Neural progenitor cell (in vitro differentiated cells): ENCODE results near the gene NDUFA13. TPM values are rescaled to one million over a fixed set of nuclear protein-coding genes. Genes with fewer than 3 reads are reported as not detected.

Source experiments
- DNase-seq: peaks from one replicate; pipeline ENCODE4 v3.0.0-alpha.2; 2016; ENCODE audit warnings: low spot score
- H2AFZ ChIP-seq: fragments of 200-600 bp; sonication (generic); replicated peaks from 2 replicates; pipeline ENCODE4 v1.6.1; 2016; ENCODE audit warnings: antibody characterized with exemption
- H3F3A ChIP-seq: fragments of 200-600 bp; sonication (generic); 2 replicates; pipeline ENCODE4 v1.6.1; 2016; ENCODE audit warnings: antibody characterized with exemption, low read depth
- H3K27ac ChIP-seq: fragments of 200-600 bp; sonication (generic); 2 replicates; pipeline ENCODE4 v1.5.1; 2016; ENCODE audit warnings: mild to moderate bottlenecking
- H3K27me3 ChIP-seq: fragments of 200-600 bp; sonication (generic); 2 replicates; pipeline ENCODE4 v1.6.1; 2016; ENCODE audit warnings: mild to moderate bottlenecking, moderate library complexity
- H3K36me3 ChIP-seq: fragments of 200-600 bp; sonication (generic); 2 replicates; pipeline ENCODE4 v1.5.1; 2016
- H3K4me1 ChIP-seq: fragments of 200-600 bp; sonication (generic); 2 replicates; pipeline ENCODE4 v1.6.1; 2016; ENCODE audit warnings: mixed run types
- H3K4me2 ChIP-seq: fragments of 200-600 bp; sonication (generic); 2 replicates; pipeline ENCODE4 v1.6.1; 2016
- H3K4me3 ChIP-seq: fragments of 200-600 bp; sonication (generic); 2 replicates; pipeline ENCODE4 v1.5.1; 2016
- H3K79me2 ChIP-seq: fragments of 200-600 bp; sonication (generic); 2 replicates; pipeline ENCODE4 v1.6.1; 2016; ENCODE audit warnings: low read depth
- H3K9ac ChIP-seq: fragments of 200-600 bp; sonication (generic); 2 replicates; pipeline ENCODE4 v1.6.1; 2016
- H3K9me3 ChIP-seq: fragments of 200-600 bp; sonication (generic); 2 replicates; pipeline ENCODE4 v1.5.1; 2016; ENCODE audit warnings: low read depth
- H4K20me1 ChIP-seq: fragments of 200-600 bp; sonication (generic); 2 replicates; pipeline ENCODE4 v1.6.1; 2016; ENCODE audit warnings: low read depth
- H3K27ac Mint-ChIP-seq: 3 replicates; pipeline ENCODE4 v1.8.0; 2021; ENCODE audit warnings: mixed read lengths
- H3K27me3 Mint-ChIP-seq: 2 replicates; pipeline ENCODE4 v1.8.0; 2022; ENCODE audit warnings: low read depth, mild to moderate bottlenecking, inconsistent platforms, moderate library complexity, mixed read lengths; ENCODE audit not compliant: insufficient read depth
- H3K36me3 Mint-ChIP-seq: 3 replicates; pipeline ENCODE4 v1.8.0; 2021; ENCODE audit warnings: mixed read lengths
- H3K4me1 Mint-ChIP-seq: 3 replicates; pipeline ENCODE4 v1.8.0; 2021; ENCODE audit warnings: mixed read lengths
- H3K4me3 Mint-ChIP-seq: 3 replicates; pipeline ENCODE4 v1.8.0; 2021; ENCODE audit warnings: mild to moderate bottlenecking, moderate library complexity, mixed read lengths
- H3K9me3 Mint-ChIP-seq: 3 replicates; pipeline ENCODE4 v1.8.0; 2020; ENCODE audit warnings: mixed read lengths
- CTCF ChIP-seq: fragments of 200-600 bp; sonication (generic); IDR thresholded peaks from 2 replicates; pipeline ENCODE4 v1.5.1; 2017; ENCODE audit warnings: antibody characterized with exemption, mild to moderate bottlenecking
- EZH2 ChIP-seq: fragments of 200-600 bp; sonication (generic); IDR thresholded peaks from 2 replicates; pipeline ENCODE4 v1.6.1; 2017; ENCODE audit warnings: antibody characterized with exemption, mild to moderate bottlenecking, moderate library complexity
- EZH2phosphoT487 ChIP-seq: fragments of 200-600 bp; sonication (generic); IDR thresholded peaks from 2 replicates; pipeline ENCODE4 v1.6.1; 2017; ENCODE audit warnings: antibody characterized with exemption
- total RNA-seq: library from RNA; depleted of rRNA; stranded (reverse); fragments of >200 nt; gene quantifications from 2 replicates; pipeline ENCODE4 v1.2.3, GENCODE V29; 2015; ENCODE audit warnings: low replicate concordance

Gene NDUFA13
- total RNA-seq, 1 donor from 2014 or later, result 78.6 TPM

DNA sequence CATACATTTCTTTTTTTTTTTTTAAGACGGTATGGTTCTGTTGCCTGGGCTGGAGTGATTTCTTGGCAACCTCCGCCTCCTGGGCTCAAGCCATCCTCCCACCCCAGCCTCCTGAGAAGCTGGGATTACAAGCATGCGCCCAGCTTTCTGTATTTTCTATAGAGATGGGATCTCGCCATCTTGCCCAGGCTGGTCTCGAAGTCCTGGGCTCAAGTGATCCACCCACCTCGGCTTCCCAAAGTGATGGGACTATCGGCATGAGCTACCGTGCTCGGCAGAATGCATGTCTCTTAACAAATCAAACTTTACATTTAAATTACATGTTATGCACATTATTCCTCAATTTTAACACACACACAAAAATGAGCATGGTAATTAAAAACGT, 1.2 kb downstream of the NDUFA13 start:
- Histone ChIP-seq H4K20me1 (peaks cover 24% of the 10 kb centered on the region), H3K4me3 (peak overlapping the region; percentile 72), H3K27ac (no peak overlapping the region), H3F3A (no peaks in the 10 kb centered on the region), H3K4me2 (peak overlapping the region; percentile 90), H3K79me2 (peaks cover 62% of the 10 kb centered on the region), H3K36me3 (peaks cover 4% of the 10 kb centered on the region), H3K27me3 (no peaks in the 10 kb centered on the region), H3K4me1 (no peaks in the 10 kb centered on the region), H3K9me3 (no peaks in the 10 kb centered on the region), H2AFZ (no peak overlapping the region), H3K9ac (no peak overlapping the region)
- TF ChIP-seq EZH2phosphoT487, result no peak
- H3K9me3 Mint-ChIP-seq, result no peaks in the 10 kb centered on the region
- H3K27ac Mint-ChIP-seq, result no peak overlapping the region
- DNase-seq, result no peak
- no peaks in the 10 kb centered on the region for H3K27me3 Mint-ChIP-seq
- H3K4me1 Mint-ChIP-seq, result peaks cover 12% of the 10 kb centered on the region
- peaks cover 19% of the 10 kb centered on the region for H3K36me3 Mint-ChIP-seq
- H3K4me3 Mint-ChIP-seq, result peak overlapping the region; percentile 96

DNA sequence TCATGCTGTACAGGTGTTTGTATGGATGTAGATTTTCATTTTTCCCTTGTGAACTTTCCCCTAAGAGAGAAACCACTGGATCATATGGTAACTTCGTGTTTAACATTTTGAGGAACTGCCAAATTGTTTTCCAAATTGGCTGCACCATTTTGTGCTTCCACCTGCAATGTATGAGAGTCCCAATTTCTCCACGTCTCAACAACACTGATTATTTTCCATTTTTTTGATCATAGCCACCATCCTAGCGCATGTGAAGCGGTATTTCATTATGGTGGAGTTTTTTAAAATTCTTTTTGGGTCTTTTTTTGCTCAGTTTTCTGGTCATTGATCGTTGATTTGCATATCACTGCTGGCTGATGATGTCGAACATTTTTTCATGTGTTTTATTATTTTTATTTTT, 5.0 kb downstream of the NDUFA13 start:
- Histone ChIP-seq H3K27me3 (no peaks in the 10 kb centered on the region), H2AFZ (no peak overlapping the region), H3K9ac (no peak overlapping the region), H3K36me3 (peaks cover 4% of the 10 kb centered on the region), H3K4me1 (peaks cover 9% of the 10 kb centered on the region), H3F3A (no peaks in the 10 kb centered on the region), H3K9me3 (no peaks in the 10 kb centered on the region), H3K27ac (no peak overlapping the region), H3K4me3 (no peak overlapping the region), H3K4me2 (no peak overlapping the region), H4K20me1 (peaks cover 61% of the 10 kb centered on the region), H3K79me2 (peaks cover 99% of the 10 kb centered on the region)
- Mint-ChIP-seq H3K9me3 (no peaks in the 10 kb centered on the region), H3K27ac (no peak overlapping the region), H3K27me3 (peaks cover 2% of the 10 kb centered on the region), H3K4me3 (no peak overlapping the region), H3K4me1 (peaks cover 29% of the 10 kb centered on the region), H3K36me3 (peaks cover 19% of the 10 kb centered on the region)
- TF ChIP-seq EZH2, result no peak
- no peak for TF ChIP-seq EZH2phosphoT487
- TF ChIP-seq CTCF, result no peak
- no peak for DNase-seq

- Histone ChIP-seq H2AFZ (no peak overlapping the region), H3F3A (no peaks in the 10 kb centered on the region), H3K27me3 (no peaks in the 10 kb centered on the region), H3K9me3 (no peaks in the 10 kb centered on the region), H3K4me2 (no peak overlapping the region), H3K9ac (no peak overlapping the region), H4K20me1 (peaks cover 70% of the 10 kb centered on the region), H3K4me3 (no peak overlapping the region), H3K4me1 (peaks cover 9% of the 10 kb centered on the region), H3K36me3 (peaks cover 4% of the 10 kb centered on the region), H3K79me2 (peaks cover 82% of the 10 kb centered on the region), H3K27ac (no peak overlapping the region)
- no peak overlapping the region for H3K27ac Mint-ChIP-seq
- no peak overlapping the region for H3K4me3 Mint-ChIP-seq
- H3K9me3 Mint-ChIP-seq, result no peaks in the 10 kb centered on the region
- H3K36me3 Mint-ChIP-seq, result peaks cover 19% of the 10 kb centered on the region
- no peak for TF ChIP-seq EZH2
- TF ChIP-seq CTCF, result no peak
- no peak for TF ChIP-seq EZH2phosphoT487
- H3K4me1 Mint-ChIP-seq, result peaks cover 32% of the 10 kb centered on the region
- no peak for DNase-seq
- H3K27me3 Mint-ChIP-seq, result peaks cover 2% of the 10 kb centered on the region
Observed at GRCh38 chr19:19523177-19523576, 7.2 kb downstream of the NDUFA13 start.

DNA sequence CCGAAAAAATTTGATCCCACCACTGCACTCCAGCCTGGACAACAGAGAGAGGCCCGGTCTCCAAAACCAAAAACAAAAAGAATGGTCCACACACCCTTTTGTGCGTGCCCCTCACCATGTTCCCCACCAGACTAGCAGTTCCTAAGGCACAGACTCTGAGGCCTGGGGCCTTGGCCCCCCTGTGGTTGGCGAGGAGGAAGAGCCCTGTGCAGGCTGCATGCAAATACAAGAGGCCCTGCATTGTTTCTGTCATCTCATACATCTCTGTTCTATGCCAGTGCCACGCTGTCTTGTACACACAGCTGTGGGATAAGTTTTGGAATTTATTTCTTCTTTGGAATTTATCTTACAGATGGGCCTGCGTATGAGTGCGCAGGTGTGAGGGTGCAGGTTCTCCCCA, 8.0 kb downstream of the NDUFA13 start:
- H3K4me3 Mint-ChIP-seq, result no peak overlapping the region
- Histone ChIP-seq H3K4me3 (no peak overlapping the region), H3K27ac (no peak overlapping the region), H4K20me1 (peaks cover 77% of the 10 kb centered on the region), H3K27me3 (no peaks in the 10 kb centered on the region), H3F3A (peaks cover 3% of the 10 kb centered on the region), H3K9me3 (no peaks in the 10 kb centered on the region), H3K4me1 (peaks cover 9% of the 10 kb centered on the region), H3K36me3 (peaks cover 4% of the 10 kb centered on the region), H2AFZ (no peak overlapping the region), H3K4me2 (no peak overlapping the region), H3K9ac (no peak overlapping the region), H3K79me2 (peaks cover 73% of the 10 kb centered on the region)
- H3K27me3 Mint-ChIP-seq, result peaks cover 5% of the 10 kb centered on the region
- peaks cover 19% of the 10 kb centered on the region for H3K36me3 Mint-ChIP-seq
- TF ChIP-seq EZH2, result no peak
- TF ChIP-seq EZH2phosphoT487, result no peak
- no peak for TF ChIP-seq CTCF
- no peaks in the 10 kb centered on the region for H3K9me3 Mint-ChIP-seq
- H3K27ac Mint-ChIP-seq, result no peak overlapping the region
- peaks cover 35% of the 10 kb centered on the region for H3K4me1 Mint-ChIP-seq
- DNase-seq, result no peak
